GM12873 (cell line): ENCODE results near the gene TTC31.
A peak's percentile ranks its signal among the peaks of the same experiment; 100 is the strongest.

ENCODE experiments used
- TF ChIP-seq, protein P1 (sequence below): IDR thresholded peaks from 2 replicates; pipeline ENCODE4 v1.5.1; 2012; ENCODE audit warnings: low read depth, mild to moderate bottlenecking, moderate library complexity, low read length, control low read depth; ENCODE audit not compliant: insufficient read depth; ENCODE audit errors: missing control alignments

TTC31 gene

DNA sequence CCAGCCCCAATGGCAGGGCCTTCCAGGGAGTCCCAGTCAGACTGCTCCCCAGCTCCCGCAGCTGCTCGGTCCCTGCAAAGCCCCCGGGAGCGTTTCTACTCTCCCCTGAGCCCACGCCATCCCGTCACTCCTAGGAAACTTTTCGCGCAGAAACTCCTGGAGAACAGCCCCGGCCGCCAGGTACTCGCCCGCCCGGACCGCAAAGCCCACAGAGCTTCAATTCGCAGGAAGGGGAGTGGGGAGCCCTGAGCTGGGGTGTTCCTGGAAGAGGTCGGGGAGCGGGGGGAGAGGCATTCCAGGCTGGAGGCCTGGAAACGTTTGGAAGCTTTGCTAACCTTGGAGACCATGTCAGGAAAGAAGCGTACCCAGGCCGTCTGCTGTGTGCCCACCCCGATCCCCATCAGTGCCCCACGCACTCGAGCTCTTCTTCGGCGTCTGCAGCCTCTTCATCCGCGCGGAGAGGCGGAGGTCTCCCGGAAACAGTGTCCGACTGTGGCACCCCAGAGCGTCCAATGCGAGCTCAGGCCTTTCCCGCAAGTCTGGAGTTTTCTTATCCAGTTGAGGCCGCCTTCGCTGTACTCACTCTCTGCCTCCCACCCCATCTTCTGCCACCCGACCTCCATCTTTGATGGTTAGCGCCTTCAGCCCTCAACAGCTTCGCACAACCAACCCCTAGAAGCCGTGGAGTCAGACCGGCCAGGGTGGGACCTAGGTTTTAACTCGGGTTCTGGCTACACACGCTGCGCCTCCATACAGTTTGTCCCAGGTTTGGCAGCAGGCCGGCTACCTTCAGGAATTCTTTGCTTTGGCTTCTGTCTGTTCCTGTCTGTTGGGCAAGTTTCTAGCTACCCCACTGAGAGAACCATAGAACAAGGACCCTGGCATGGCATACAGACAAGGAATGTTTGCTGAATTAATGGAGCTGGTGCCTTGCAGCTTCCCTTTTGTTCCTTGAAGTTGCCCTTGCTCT, 20.9 kb downstream of the TTC31 start:
- TF ChIP-seq, protein P1, sequence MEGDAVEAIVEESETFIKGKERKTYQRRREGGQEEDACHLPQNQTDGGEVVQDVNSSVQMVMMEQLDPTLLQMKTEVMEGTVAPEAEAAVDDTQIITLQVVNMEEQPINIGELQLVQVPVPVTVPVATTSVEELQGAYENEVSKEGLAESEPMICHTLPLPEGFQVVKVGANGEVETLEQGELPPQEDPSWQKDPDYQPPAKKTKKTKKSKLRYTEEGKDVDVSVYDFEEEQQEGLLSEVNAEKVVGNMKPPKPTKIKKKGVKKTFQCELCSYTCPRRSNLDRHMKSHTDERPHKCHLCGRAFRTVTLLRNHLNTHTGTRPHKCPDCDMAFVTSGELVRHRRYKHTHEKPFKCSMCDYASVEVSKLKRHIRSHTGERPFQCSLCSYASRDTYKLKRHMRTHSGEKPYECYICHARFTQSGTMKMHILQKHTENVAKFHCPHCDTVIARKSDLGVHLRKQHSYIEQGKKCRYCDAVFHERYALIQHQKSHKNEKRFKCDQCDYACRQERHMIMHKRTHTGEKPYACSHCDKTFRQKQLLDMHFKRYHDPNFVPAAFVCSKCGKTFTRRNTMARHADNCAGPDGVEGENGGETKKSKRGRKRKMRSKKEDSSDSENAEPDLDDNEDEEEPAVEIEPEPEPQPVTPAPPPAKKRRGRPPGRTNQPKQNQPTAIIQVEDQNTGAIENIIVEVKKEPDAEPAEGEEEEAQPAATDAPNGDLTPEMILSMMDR: no peak

DNA sequence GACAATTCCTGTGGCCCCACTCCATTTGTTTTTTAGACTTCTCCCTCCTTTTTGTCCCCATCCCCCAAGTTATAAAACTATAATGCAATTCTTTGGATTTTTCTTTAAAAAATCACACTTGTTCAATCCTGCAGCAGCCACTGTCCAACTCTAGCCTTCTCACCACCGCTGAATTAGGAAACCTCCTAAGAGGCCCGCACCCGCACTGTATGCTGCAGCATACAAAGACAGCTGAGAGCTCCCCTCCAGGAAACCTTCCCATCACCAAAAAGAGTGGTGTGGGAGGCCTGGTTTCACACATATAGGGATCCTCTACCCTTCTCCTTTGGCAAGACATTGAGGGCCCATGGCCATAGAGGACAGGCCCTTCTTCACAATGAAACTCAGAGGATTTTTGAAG, 21.7 kb downstream of the TTC31 start:
- TF ChIP-seq, protein P1: no peak

DNA sequence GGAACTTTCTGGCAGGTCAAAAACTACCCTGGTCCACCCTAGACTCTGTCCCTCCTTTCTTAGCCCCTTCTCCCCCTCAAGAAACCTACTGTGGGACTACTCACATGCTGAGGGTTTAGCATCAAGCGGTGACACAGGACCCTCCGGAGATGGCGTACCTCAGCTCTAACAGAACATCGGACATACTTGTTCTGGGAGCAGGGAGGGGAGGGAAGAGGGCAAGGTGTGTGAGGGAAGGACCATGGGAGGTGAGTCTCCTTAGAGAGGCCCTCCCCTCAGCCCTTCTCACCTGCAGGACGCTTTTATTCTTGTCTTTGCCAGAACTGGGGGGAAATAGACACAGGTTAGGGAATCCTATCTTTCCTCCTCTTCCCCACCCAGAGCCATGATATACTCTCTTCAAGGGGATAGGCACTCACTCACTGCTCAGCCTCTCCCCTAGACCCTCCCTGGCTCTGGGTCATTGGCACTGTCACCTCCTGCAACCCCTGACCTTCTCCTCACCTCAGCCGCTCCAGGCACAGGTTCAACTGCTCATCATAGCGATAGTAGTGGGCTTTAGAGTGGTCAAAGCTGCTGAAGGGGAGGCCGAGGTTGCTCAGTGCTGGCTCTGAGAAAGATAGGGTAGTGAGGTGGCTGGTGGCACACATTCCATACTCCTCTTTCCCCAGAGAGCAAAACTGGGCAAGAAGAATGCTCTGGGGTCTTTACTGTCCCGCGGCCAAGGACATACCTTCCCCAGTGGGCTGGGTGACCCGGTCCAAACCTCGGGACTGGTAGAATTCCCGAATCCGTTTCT, 22.8 kb downstream of the TTC31 start:
- TF ChIP-seq, protein P1: no peak

DNA sequence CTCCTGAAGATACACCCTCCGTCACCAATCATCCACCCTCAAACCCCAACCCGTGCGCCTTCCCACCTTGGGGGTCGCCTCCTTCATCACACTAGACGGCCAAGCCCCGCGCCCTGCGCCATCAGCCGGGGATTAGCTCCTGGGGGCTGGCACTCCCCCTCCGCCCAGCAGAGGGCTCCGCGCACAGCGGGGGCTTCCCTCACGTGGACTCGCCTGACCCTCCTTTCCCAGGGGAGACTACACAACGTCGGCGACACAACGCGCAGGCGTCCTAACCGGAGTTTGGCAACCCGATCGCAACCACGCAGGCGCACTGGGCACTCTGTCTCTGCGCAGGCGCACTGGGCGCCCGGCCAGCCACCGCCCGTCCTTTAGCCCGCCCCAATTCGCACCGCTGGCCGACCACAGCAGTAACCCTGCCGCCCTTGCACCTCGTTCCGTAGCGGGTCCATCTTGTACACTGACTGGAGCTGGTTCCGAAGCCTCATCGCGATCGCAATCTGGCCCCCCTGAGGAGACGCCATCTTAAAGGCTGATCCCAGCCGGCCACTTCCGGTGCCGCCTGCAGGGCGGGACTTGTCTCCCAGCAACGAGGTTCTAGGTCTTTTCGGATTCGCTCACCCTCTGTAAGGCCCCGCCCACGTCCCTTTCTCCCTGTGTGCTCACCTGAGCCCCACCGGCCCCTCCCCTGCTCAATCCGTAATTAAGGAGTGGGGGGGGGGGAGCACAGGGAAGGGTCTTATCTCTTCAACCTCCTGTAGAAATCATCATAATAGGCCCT, 24.5 kb downstream of the TTC31 start, which contains the start of gene PCGF1:
TSS of gene PCGF1 (minus strand) at position 551 of the 781 bp plus-strand sequence. CDS start at position 524, 27 bp downstream.
- TF ChIP-seq, protein P1: peak; percentile 66

DNA sequence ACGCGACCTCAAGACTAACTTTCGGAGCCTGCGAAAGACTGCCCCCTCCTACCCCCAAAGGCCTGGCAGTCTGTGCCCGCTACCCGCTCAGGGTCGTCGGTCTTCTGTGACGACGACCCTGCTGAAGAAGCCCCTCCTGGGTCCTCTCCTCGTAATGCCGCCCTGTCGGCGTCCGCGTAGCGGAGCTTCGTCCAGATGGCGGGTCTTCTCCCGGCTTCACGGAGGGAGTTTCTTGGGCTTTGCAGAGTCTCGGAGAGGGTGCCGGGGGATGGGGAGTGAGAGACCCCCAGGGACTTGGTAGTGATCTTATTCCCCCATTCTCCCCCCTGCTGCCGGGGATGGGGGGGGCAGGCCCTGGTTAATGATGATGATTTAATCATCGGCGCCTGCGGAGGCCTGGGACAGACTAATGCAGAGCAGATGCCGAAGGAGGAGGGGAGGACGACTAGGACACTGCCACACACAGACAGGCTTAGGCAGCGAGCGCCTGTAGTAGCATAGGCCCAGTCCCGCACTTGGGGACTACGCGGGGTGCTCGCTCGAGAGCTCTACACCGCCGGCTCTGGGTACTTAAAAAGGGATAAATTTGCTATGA, 25.1 kb downstream of the TTC31 start:
- TF ChIP-seq, protein P1: no peak

DNA sequence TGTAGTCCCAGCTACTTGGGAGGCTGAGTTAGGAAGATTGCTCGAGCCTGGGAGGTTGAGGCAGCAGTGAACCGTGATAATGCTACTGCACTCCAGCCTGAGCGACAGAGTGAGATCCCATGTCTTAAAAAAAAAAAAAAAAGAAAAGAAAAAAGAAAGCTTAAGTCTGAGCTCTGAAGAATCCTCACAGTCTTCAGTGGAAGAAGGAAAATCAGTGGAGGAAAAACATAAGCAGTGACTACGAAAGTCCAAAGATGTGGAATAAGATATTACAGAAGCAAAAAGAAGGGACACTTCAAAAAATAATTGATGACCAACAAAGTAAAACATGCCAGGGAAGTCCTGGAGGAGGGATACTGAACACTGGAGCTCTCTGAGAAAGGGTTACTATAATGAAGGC, 27.4 kb downstream of the TTC31 start:
- TF ChIP-seq, protein P1: no peak
